Left ventricle myocardium inferior (tissue), 1 donor: ENCODE measurements around the gene KRT36. TPM values are rescaled to one million over a fixed set of nuclear protein-coding genes. Genes with fewer than 3 reads are reported as not detected.

ENCODE experiments used
- DNase-seq: peaks from one replicate; pipeline ENCODE4 v3.0.0-alpha.2; 2020
- H3K27ac ChIP-seq: fragments of 200-600 bp; replicated peaks from 2 replicates; pipeline ENCODE4 v1.8.0; 2021
- H3K27me3 ChIP-seq: fragments of 200-600 bp; 2 replicates; pipeline ENCODE4 v1.8.0; 2021; ENCODE audit warnings: low read depth
- H3K36me3 ChIP-seq: fragments of 200-600 bp; 2 replicates; pipeline ENCODE4 v1.8.0; 2021
- H3K4me1 ChIP-seq: fragments of 200-600 bp; 2 replicates; pipeline ENCODE4 v1.8.0; 2021
- H3K4me3 ChIP-seq: fragments of 200-600 bp; 2 replicates; pipeline ENCODE4 v1.8.0; 2021; ENCODE audit warnings: mild to moderate bottlenecking, moderate library complexity
- H3K9me3 ChIP-seq: fragments of 200-600 bp; replicated peaks from 2 replicates; pipeline ENCODE4 v1.8.0; 2021
- CTCF ChIP-seq: fragments of 200-600 bp; IDR thresholded peaks from 2 replicates; pipeline ENCODE4 v1.8.0; 2021; ENCODE audit warnings: antibody characterized with exemption, mild to moderate bottlenecking, borderline replicate concordance
- intact Hi-C: fragments of 100-400 bp; cut with micrococcal nuclease; formaldehyde crosslinking; loops from one replicate; pipeline ENCODE4 v1.11.0; 2022
- total RNA-seq: library from RNA; stranded (reverse); fragmentation: NEBNext Ultra II Directional; extraction: Animal tissue kit (Norgen Biotek cat#: 25700); gene quantifications from one replicate; pipeline ENCODE4 v1.2.1, GENCODE V29; 2021
- donor health status: DM: no; HTN: yes; CAD: no; lungs with severe emphysema.

Gene KRT36
- total RNA-seq, 1 donor from 2014 or later = not detected

- intact Hi-C loops = no loop called here
- no peak for TF ChIP-seq CTCF
- no peaks in the 10 kb centered on the region for H3K4me1 ChIP-seq
- H3K27me3 ChIP-seq = peaks cover 96% of the 10 kb centered on the region
- no peak for DNase-seq
- no peak overlapping the region for H3K4me3 ChIP-seq
- H3K27ac ChIP-seq = no peak overlapping the region
- H3K36me3 ChIP-seq = no peaks in the 10 kb centered on the region
- peaks cover 19% of the 10 kb centered on the region for H3K9me3 ChIP-seq
Measured at GRCh38 chr17:41451154-41451728, 38.5 kb downstream of the KRT36 start.

GRCh38 chr17:41449008-41449407 lies 40.7 kb downstream of the KRT36 start:
- H3K4me1 ChIP-seq = no peaks in the 10 kb centered on the region
- no peak for TF ChIP-seq CTCF

GRCh38 chr17:41448506-41448905 lies 41.2 kb downstream of the KRT36 start:
- H3K27me3 ChIP-seq = peaks cover 97% of the 10 kb centered on the region
- H3K9me3 ChIP-seq = peaks cover 26% of the 10 kb centered on the region
- H3K36me3 ChIP-seq = no peaks in the 10 kb centered on the region
- H3K27ac ChIP-seq = no peak overlapping the region
- intact Hi-C loops = no loop called here
- DNase-seq = no peak
- H3K4me1 ChIP-seq = no peaks in the 10 kb centered on the region
- no peak overlapping the region for H3K4me3 ChIP-seq
- TF ChIP-seq CTCF = no peak

More at GRCh38 chr17:41449008-41449407, 40.7 kb downstream of the KRT36 start:
- H3K9me3 ChIP-seq = peaks cover 26% of the 10 kb centered on the region
- H3K36me3 ChIP-seq = no peaks in the 10 kb centered on the region
- intact Hi-C loops = no loop called here
- no peak overlapping the region for H3K27ac ChIP-seq
- DNase-seq = no peak
- H3K4me3 ChIP-seq = no peak overlapping the region
- H3K27me3 ChIP-seq = peaks cover 97% of the 10 kb centered on the region

GRCh38 chr17:41446806-41447205 lies 42.9 kb downstream of the KRT36 start:
- DNase-seq = no peak
- intact Hi-C loops = no loop called here
- H3K27me3 ChIP-seq = peaks cover 97% of the 10 kb centered on the region
- H3K4me1 ChIP-seq = no peaks in the 10 kb centered on the region
- H3K36me3 ChIP-seq = no peaks in the 10 kb centered on the region
- no peak for TF ChIP-seq CTCF
- no peak overlapping the region for H3K4me3 ChIP-seq
- H3K9me3 ChIP-seq = peaks cover 22% of the 10 kb centered on the region
- H3K27ac ChIP-seq = no peak overlapping the region

GRCh38 chr17:41444640-41445039 lies 45.1 kb downstream of the KRT36 start:
- H3K27ac ChIP-seq = no peak overlapping the region
- peaks cover 7% of the 10 kb centered on the region for H3K9me3 ChIP-seq
- H3K4me3 ChIP-seq = no peak overlapping the region
- TF ChIP-seq CTCF = no peak
- no peaks in the 10 kb centered on the region for H3K4me1 ChIP-seq
- H3K27me3 ChIP-seq = peaks cover 100% of the 10 kb centered on the region
- no peak for DNase-seq
- no peaks in the 10 kb centered on the region for H3K36me3 ChIP-seq
- intact Hi-C loops = no loop called here
